PC-9 (cell line): Measurements from ENCODE around the gene RTCA.

Source experiments
- CTCF ChIP-seq: fragments of 200-600 bp; sonication (generic); conservative IDR thresholded peaks from 2 replicates; pipeline ENCODE4 v1.6.1; 2017; ENCODE audit warnings: mixed run types, antibody characterized with exemption, mild to moderate bottlenecking, moderate library complexity
- EZH2 ChIP-seq: fragments of 200-600 bp; sonication (generic); IDR thresholded peaks from 2 replicates; pipeline ENCODE4 v1.8.0; 2017; ENCODE audit warnings: antibody characterized with exemption, low read depth

- TF ChIP-seq CTCF (no peak), EZH2 (no peak)
These were observed 13.1 kb upstream of the RTCA start for GRCh38 chr1:100252901-100253300.
